SK-N-SH (cell line): ENCODE measurements around the gene HEXB.

Experiments used
- CTCF ChIP-seq: fragments of 200-600 bp; sonication (generic); IDR thresholded peaks from 2 replicates; pipeline ENCODE4 v1.6.1; 2017; ENCODE audit warnings: antibody characterized with exemption, mild to moderate bottlenecking, moderate library complexity
- EZH2phosphoT487 ChIP-seq: fragments of 200-600 bp; sonication (generic); IDR thresholded peaks from 2 replicates; pipeline ENCODE4 v1.6.1; 2017; ENCODE audit warnings: low read depth, mixed run types, mild to moderate bottlenecking, antibody characterized with exemption, moderate library complexity, borderline replicate concordance
- GATA2 ChIP-seq: sonication (generic); formaldehyde crosslinking; IDR thresholded peaks from 2 replicates; pipeline ENCODE4 v1.5.0; 2020; ENCODE audit warnings: mild to moderate bottlenecking, missing genetic modification reagents
- RAD21 ChIP-seq: IDR thresholded peaks from 2 replicates; pipeline ENCODE4 v1.6.1; 2012; ENCODE audit warnings: mild to moderate bottlenecking, low read length
- RFX5 ChIP-seq: IDR thresholded peaks from 2 replicates; pipeline ENCODE4 v1.6.1; 2012; ENCODE audit warnings: mild to moderate bottlenecking, improper control_type of control experiment, low read length
- TAF1 ChIP-seq: IDR thresholded peaks from 2 replicates; pipeline ENCODE4 v1.6.1; 2012; ENCODE audit warnings: low read depth, mild to moderate bottlenecking, low read length, moderate library complexity, borderline replicate concordance
- TF ChIP-seq, protein P1 (sequence below): IDR thresholded peaks from 2 replicates; pipeline ENCODE4 v1.4.0; 2012; ENCODE audit warnings: low read depth, borderline replicate concordance

GRCh38 chr5:74669821-74670220, 15.2 kb upstream of the HEXB start:
- TF ChIP-seq RAD21 (no peak), GATA2 (CRISPR knock-in tag) (no peak), CTCF (no peak), TAF1 (no peak), RFX5 (no peak), EZH2phosphoT487 (no peak)
- TF ChIP-seq, protein P1, sequence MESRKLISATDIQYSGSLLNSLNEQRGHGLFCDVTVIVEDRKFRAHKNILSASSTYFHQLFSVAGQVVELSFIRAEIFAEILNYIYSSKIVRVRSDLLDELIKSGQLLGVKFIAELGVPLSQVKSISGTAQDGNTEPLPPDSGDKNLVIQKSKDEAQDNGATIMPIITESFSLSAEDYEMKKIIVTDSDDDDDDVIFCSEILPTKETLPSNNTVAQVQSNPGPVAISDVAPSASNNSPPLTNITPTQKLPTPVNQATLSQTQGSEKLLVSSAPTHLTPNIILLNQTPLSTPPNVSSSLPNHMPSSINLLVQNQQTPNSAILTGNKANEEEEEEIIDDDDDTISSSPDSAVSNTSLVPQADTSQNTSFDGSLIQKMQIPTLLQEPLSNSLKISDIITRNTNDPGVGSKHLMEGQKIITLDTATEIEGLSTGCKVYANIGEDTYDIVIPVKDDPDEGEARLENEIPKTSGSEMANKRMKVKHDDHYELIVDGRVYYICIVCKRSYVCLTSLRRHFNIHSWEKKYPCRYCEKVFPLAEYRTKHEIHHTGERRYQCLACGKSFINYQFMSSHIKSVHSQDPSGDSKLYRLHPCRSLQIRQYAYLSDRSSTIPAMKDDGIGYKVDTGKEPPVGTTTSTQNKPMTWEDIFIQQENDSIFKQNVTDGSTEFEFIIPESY: no peak
